Hepatocyte (in vitro differentiated cells): Measurements from ENCODE around the gene MAT2B. TPM values are rescaled to one million over a fixed set of nuclear protein-coding genes. Genes with fewer than 3 reads are reported as not detected.

Experiments
- DNase-seq: peaks from one replicate; pipeline ENCODE4 v3.0.0-alpha.2; 2016; ENCODE audit warnings: low spot score
- H2AFZ ChIP-seq: fragments of 200-600 bp; sonication (generic); 2 replicates; pipeline ENCODE4 v1.6.0; 2016; ENCODE audit warnings: antibody characterized with exemption, mild to moderate bottlenecking
- H3K27ac ChIP-seq: fragments of 200-600 bp; sonication (generic); 2 replicates; pipeline ENCODE4 v1.5.1; 2016; ENCODE audit warnings: mild to moderate bottlenecking
- H3K27me3 ChIP-seq: fragments of 200-600 bp; sonication (generic); 2 replicates; pipeline ENCODE4 v1.6.1; 2016
- H3K36me3 ChIP-seq: fragments of 200-600 bp; sonication (generic); replicated peaks from 2 replicates; pipeline ENCODE4 v1.5.1; 2016; ENCODE audit warnings: low read depth; ENCODE audit not compliant: insufficient read depth
- H3K4me1 ChIP-seq: fragments of 200-600 bp; sonication (generic); 2 replicates; pipeline ENCODE4 v1.5.1; 2016; ENCODE audit warnings: mild to moderate bottlenecking, moderate library complexity; ENCODE audit not compliant: insufficient read depth
- H3K4me2 ChIP-seq: fragments of 200-600 bp; sonication (generic); 2 replicates; pipeline ENCODE4 v1.6.0; 2016
- H3K4me3 ChIP-seq: fragments of 200-600 bp; sonication (generic); 2 replicates; pipeline ENCODE4 v1.5.1; 2016; ENCODE audit warnings: mild to moderate bottlenecking
- H3K79me2 ChIP-seq: fragments of 200-600 bp; sonication (generic); 2 replicates; pipeline ENCODE4 v1.6.0; 2017; ENCODE audit warnings: mild to moderate bottlenecking
- H3K9me2 ChIP-seq: fragments of 200-600 bp; sonication (generic); replicated peaks from 2 replicates; pipeline ENCODE4 v1.6.0; 2017; ENCODE audit warnings: mild to moderate bottlenecking; ENCODE audit not compliant: insufficient read depth
- H3K9me3 ChIP-seq: fragments of 200-600 bp; sonication (generic); 2 replicates; pipeline ENCODE4 v1.5.1; 2016; ENCODE audit warnings: low read depth, mild to moderate bottlenecking
- H4K20me1 ChIP-seq: fragments of 200-600 bp; sonication (generic); 2 replicates; pipeline ENCODE4 v1.6.0; 2016; ENCODE audit warnings: mild to moderate bottlenecking; ENCODE audit not compliant: insufficient read depth, poor library complexity, severe bottlenecking
- CTCF ChIP-seq: fragments of 200-600 bp; sonication (generic); IDR thresholded peaks from 2 replicates; pipeline ENCODE4 v1.5.1; 2016; ENCODE audit warnings: antibody characterized with exemption, mild to moderate bottlenecking; ENCODE audit not compliant: poor library complexity
- EZH2 ChIP-seq: fragments of 200-600 bp; sonication (generic); IDR thresholded peaks from 2 replicates; pipeline ENCODE4 v1.6.1; 2016; ENCODE audit warnings: antibody characterized with exemption, mild to moderate bottlenecking, borderline replicate concordance
- EZH2phosphoT487 ChIP-seq: fragments of 200-600 bp; sonication (generic); IDR thresholded peaks from one replicate; pipeline ENCODE4 v1.6.1; 2018; ENCODE audit warnings: antibody characterized with exemption, mild to moderate bottlenecking, low read depth, moderate library complexity; ENCODE audit not compliant: unreplicated experiment, severe bottlenecking
- WGBS: methylation state at CpG from one replicate; pipeline ENCODE4 v1.1.6; 2016; ENCODE audit warnings: low lambda C conversion rate; ENCODE audit errors: missing lambda C conversion rate; 5-methylcytosine and 5-hydroxymethylcytosine counted together
- polyA plus RNA-seq: library from polyadenylated mRNA; unstranded; fragments of >200 nt; fragmentation: Nextera tagmentation; extraction: Ambion mirVana; gene quantifications from 2 replicates; pipeline ENCODE4 v1.2.1, GENCODE V29; 2016
- total RNA-seq: library from RNA; depleted of rRNA; stranded (reverse); fragments of >200 nt; gene quantifications from 2 replicates; pipeline ENCODE4 v1.2.3, GENCODE V29; 2014

MAT2B gene
- total and polyA plus RNA-seq, 2 experiments from 2014 or later: 65.4 to 73.8 TPM

GRCh38 chr5:163552536-163552935, 47.1 kb downstream of the MAT2B start:
- TF ChIP-seq EZH2phosphoT487: no peak
- TF ChIP-seq CTCF: no peak
- TF ChIP-seq EZH2: no peak
- WGBS: 100% methylated on average over 1 of the region's 1 CpG
- no peaks in the 10 kb centered on the region for H3K9me2 ChIP-seq
- no peaks in the 10 kb centered on the region for H3K36me3 ChIP-seq
- H3K4me3 ChIP-seq: no peak overlapping the region
- H3K4me1 ChIP-seq: no peaks in the 10 kb centered on the region
- no peak overlapping the region for H3K27ac ChIP-seq
- no peak overlapping the region for H2AFZ ChIP-seq
- H4K20me1 ChIP-seq: no peaks in the 10 kb centered on the region
- no peaks in the 10 kb centered on the region for H3K9me3 ChIP-seq
- H3K27me3 ChIP-seq: no peaks in the 10 kb centered on the region
- no peaks in the 10 kb centered on the region for H3K79me2 ChIP-seq
- H3K4me2 ChIP-seq: no peak overlapping the region
- no peak for DNase-seq

DNA sequence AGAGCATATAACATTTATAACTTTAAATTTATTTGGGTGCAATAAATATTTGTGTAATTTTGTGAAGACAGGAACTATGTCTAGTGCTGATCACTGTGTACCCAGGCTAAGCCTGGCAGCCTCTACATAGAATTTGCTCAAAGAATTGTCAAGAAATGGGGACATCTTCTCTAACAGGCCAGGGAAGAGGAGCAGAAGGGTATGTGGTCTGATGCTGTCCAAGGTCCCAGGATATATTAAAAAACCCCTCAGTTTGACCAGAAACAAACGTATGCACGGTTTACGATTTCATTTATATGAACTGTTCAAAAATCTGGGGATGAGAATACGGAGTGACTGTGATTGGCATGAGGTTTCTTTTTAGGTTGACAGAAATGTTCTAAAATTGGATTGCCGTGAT, 55.9 kb downstream of the MAT2B start:
- Histone ChIP-seq H3K4me1 (peaks cover 3% of the 10 kb centered on the region), H3K4me3 (no peak overlapping the region), H3K27me3 (peaks cover 18% of the 10 kb centered on the region), H3K27ac (no peak overlapping the region), H3K36me3 (no peaks in the 10 kb centered on the region), H2AFZ (no peak overlapping the region), H3K9me2 (no peaks in the 10 kb centered on the region), H3K9me3 (no peaks in the 10 kb centered on the region), H4K20me1 (no peaks in the 10 kb centered on the region), H3K79me2 (no peaks in the 10 kb centered on the region), H3K4me2 (no peak overlapping the region)
- no peak for TF ChIP-seq EZH2phosphoT487
- no peak for TF ChIP-seq EZH2
- no peak for TF ChIP-seq CTCF
- 85% methylated on average over 5 of the region's 5 CpGs for WGBS
- no peak for DNase-seq

- no peaks in the 10 kb centered on the region for H3K79me2 ChIP-seq
- 58% methylated on average over 3 of the region's 3 CpGs for WGBS
These were observed 56.7 kb downstream of the MAT2B start for GRCh38 chr5:163562071-163562470.

More at GRCh38 chr5:163562071-163562470, 56.7 kb downstream of the MAT2B start:
- H3K36me3 ChIP-seq: no peaks in the 10 kb centered on the region
- no peak for TF ChIP-seq EZH2phosphoT487
- TF ChIP-seq CTCF: no peak
- no peak for TF ChIP-seq EZH2
- H3K4me1 ChIP-seq: peaks cover 4% of the 10 kb centered on the region
- no peak overlapping the region for H2AFZ ChIP-seq
- no peaks in the 10 kb centered on the region for H3K9me2 ChIP-seq
- no peak overlapping the region for H3K27ac ChIP-seq
- H4K20me1 ChIP-seq: no peaks in the 10 kb centered on the region
- no peak for DNase-seq
- no peak overlapping the region for H3K4me3 ChIP-seq
- H3K4me2 ChIP-seq: no peak overlapping the region
- no peaks in the 10 kb centered on the region for H3K9me3 ChIP-seq
- H3K27me3 ChIP-seq: peaks cover 25% of the 10 kb centered on the region
